Mesenchymal stem cell (in vitro differentiated cells and primary cell): ENCODE measurements around the gene CLEC3B.

ENCODE experiments used
- DNase-seq: peaks from one replicate; pipeline ENCODE4 v3.0.0-alpha.2; 2013
- H2AFZ ChIP-seq: one replicate; pipeline ENCODE4 v1.6.1; 2013; ENCODE audit warnings: low read depth, mild to moderate bottlenecking, control low read depth, inconsistent platforms, low read length, moderate library complexity
- H2AK5ac ChIP-seq: 2 replicates; pipeline ENCODE4 v1.6.1; 2013; ENCODE audit warnings: low read length, moderate library complexity, mild to moderate bottlenecking, inconsistent platforms; ENCODE audit not compliant: severe bottlenecking
- H2BK120ac ChIP-seq: one replicate; pipeline ENCODE4 v1.6.1; 2013; ENCODE audit warnings: low read depth, mild to moderate bottlenecking, inconsistent platforms, low read length, moderate library complexity
- H2BK12ac ChIP-seq, 2 experiments: one replicate each; pipeline ENCODE4 v1.6.1; 2013; ENCODE audit warnings: inconsistent platforms in 2 of 2, low read length in 2 of 2, mild to moderate bottlenecking in 2 of 2, moderate library complexity in 2 of 2, control low read depth in 1 of 2
- H2BK15ac ChIP-seq: one replicate; pipeline ENCODE4 v1.6.1; 2013; ENCODE audit warnings: mild to moderate bottlenecking, low read depth, inconsistent platforms; ENCODE audit not compliant: poor library complexity, severe bottlenecking
- H2BK5ac ChIP-seq: 2 replicates; pipeline ENCODE4 v1.6.1; 2013; ENCODE audit warnings: low read depth, mild to moderate bottlenecking, low read length, control low read depth, inconsistent platforms; ENCODE audit not compliant: poor library complexity, severe bottlenecking
- H3K14ac ChIP-seq, 2 experiments: one replicate each; pipeline ENCODE4 v1.6.1; 2013; ENCODE audit warnings: inconsistent platforms in 2 of 2, low read length in 2 of 2, control low read depth in 1 of 2, mild to moderate bottlenecking in 1 of 2, moderate library complexity in 1 of 2
- H3K18ac ChIP-seq, 2 experiments: one replicate each; pipeline ENCODE4 v1.6.1; 2013; ENCODE audit warnings: inconsistent platforms in 2 of 2, low read length in 2 of 2, control low read depth in 1 of 2, low read depth in 1 of 2, mild to moderate bottlenecking in 1 of 2
- H3K23ac ChIP-seq, 2 experiments: one replicate each; pipeline ENCODE4 v1.6.1; 2013; ENCODE audit warnings: inconsistent platforms in 2 of 2, low read length in 2 of 2, mild to moderate bottlenecking in 2 of 2, moderate library complexity in 2 of 2, control low read depth in 1 of 2
- H3K27ac ChIP-seq: 2 replicates; pipeline ENCODE4 v1.5.1; 2013; ENCODE audit warnings: mild to moderate bottlenecking, moderate library complexity, low read length, control low read depth, inconsistent platforms; ENCODE audit not compliant: poor library complexity, severe bottlenecking
- H3K27me3 ChIP-seq, 2 experiments: 2 replicates each; pipeline versions ENCODE4 v1.6.1 to v1.7.0; 2013; ENCODE audit warnings: low read length in 2 of 2, mild to moderate bottlenecking in 2 of 2, moderate library complexity in 2 of 2, control low read depth in 1 of 2, inconsistent platforms in 1 of 2; ENCODE audit not compliant: control insufficient read depth in 1 of 2, insufficient read depth in 1 of 2
- H3K36me3 ChIP-seq, 2 experiments: 2 replicates each; pipeline versions ENCODE4 v1.6.1 to v1.7.0; 2013; ENCODE audit warnings: low read length in 2 of 2, control low read depth in 1 of 2, inconsistent platforms in 1 of 2, low read depth in 1 of 2, mild to moderate bottlenecking in 1 of 2; ENCODE audit not compliant: insufficient read depth in 2 of 2, control insufficient read depth in 1 of 2
- H3K4ac ChIP-seq, 2 experiments: one replicate each; pipeline ENCODE4 v1.6.1; 2013; ENCODE audit warnings: inconsistent platforms in 2 of 2, low read length in 2 of 2, mild to moderate bottlenecking in 2 of 2, moderate library complexity in 2 of 2, control low read depth in 1 of 2, low read depth in 1 of 2
- H3K4me1 ChIP-seq: 2 replicates; pipeline ENCODE4 v1.6.1; 2013; ENCODE audit warnings: low read depth, low read length, control low read depth; ENCODE audit not compliant: control insufficient read depth, insufficient read depth
- H3K4me2 ChIP-seq: 2 replicates; pipeline ENCODE4 v1.6.1; 2013; ENCODE audit warnings: low read length, mild to moderate bottlenecking, inconsistent platforms; ENCODE audit not compliant: poor library complexity, severe bottlenecking
- H3K4me3 ChIP-seq, 2 experiments: 2 replicates each; pipeline versions ENCODE4 v1.5.1 to v1.7.0; 2013; ENCODE audit warnings: low read length in 2 of 2, mild to moderate bottlenecking in 2 of 2, control low read depth in 1 of 2, low read depth in 1 of 2; ENCODE audit not compliant: insufficient read depth in 1 of 2
- H3K79me1 ChIP-seq: replicated peaks from 2 replicates; pipeline ENCODE4 v1.6.1; 2013; ENCODE audit warnings: mild to moderate bottlenecking, control low read depth, low read length, inconsistent platforms; ENCODE audit not compliant: poor library complexity, severe bottlenecking
- H3K9ac ChIP-seq: 2 replicates; pipeline ENCODE4 v1.7.0; 2013; ENCODE audit warnings: mild to moderate bottlenecking, low read length, moderate library complexity
- H3K9me3 ChIP-seq: 2 replicates; pipeline ENCODE4 v1.7.0; 2013; ENCODE audit warnings: mild to moderate bottlenecking, low read length; ENCODE audit not compliant: control insufficient read depth
- H4K8ac ChIP-seq: one replicate; pipeline ENCODE4 v1.6.1; 2013; ENCODE audit warnings: inconsistent platforms, mild to moderate bottlenecking, low read length, moderate library complexity
- H4K91ac ChIP-seq: one replicate; pipeline ENCODE4 v1.6.1; 2013; ENCODE audit warnings: mild to moderate bottlenecking, low read length, inconsistent platforms
- WGBS: methylation state at CpG from one replicate; pipeline ENCODE4 v1.1.7; 2013; ENCODE audit warnings: mixed read lengths; 5-methylcytosine and 5-hydroxymethylcytosine counted together

The CLEC3B gene

GRCh38 chr3:44988073-44988472 is 38.0 kb upstream of the CLEC3B start:
- no peak overlapping the region for H3K4me3 ChIP-seq
- H2BK5ac ChIP-seq, result no peak overlapping the region
- no peaks in the 10 kb centered on the region for H3K9me3 ChIP-seq
- no peak overlapping the region for H3K4me2 ChIP-seq
- no peak overlapping the region for H2BK120ac ChIP-seq
- 90% methylated on average over 2 of the region's 2 CpGs for WGBS
- no peak for DNase-seq
- H3K18ac ChIP-seq, result no peak overlapping the region
- no peaks in the 10 kb centered on the region for H3K27me3 ChIP-seq
- H2BK12ac ChIP-seq, result no peak overlapping the region
- no peak overlapping the region for H3K14ac ChIP-seq
- H4K91ac ChIP-seq, result no peak overlapping the region
- H2AK5ac ChIP-seq, result no peak overlapping the region
- peaks cover 45% of the 10 kb centered on the region for H3K79me1 ChIP-seq
- peaks cover 18 to 33% of the 10 kb centered on the region in 2 experiments for H3K36me3 ChIP-seq
- H2AFZ ChIP-seq, result no peak overlapping the region
- H3K23ac ChIP-seq, result no peak overlapping the region
- H3K4ac ChIP-seq, result no peak overlapping the region
- no peak overlapping the region for H2BK15ac ChIP-seq
- H3K4me1 ChIP-seq, result peaks cover 3% of the 10 kb centered on the region
- H3K9ac ChIP-seq, result no peak overlapping the region
- no peak overlapping the region for H3K27ac ChIP-seq
- no peak overlapping the region for H4K8ac ChIP-seq

- Histone ChIP-seq H3K4ac (no peak overlapping the region), H3K23ac (no peak overlapping the region), H3K79me1 (peaks cover 39% of the 10 kb centered on the region), H2AK5ac (no peak overlapping the region), H3K27me3 (no peaks in the 10 kb centered on the region), H2AFZ (no peak overlapping the region), H2BK5ac (no peak overlapping the region), H3K14ac (no peak overlapping the region), H3K4me2 (no peak overlapping the region), H3K9me3 (no peaks in the 10 kb centered on the region), H3K27ac (no peak overlapping the region), H3K4me3 (no peak overlapping the region), H2BK120ac (no peak overlapping the region), H4K8ac (no peak overlapping the region), H3K4me1 (peaks cover 7% of the 10 kb centered on the region), H2BK15ac (no peak overlapping the region), H4K91ac (no peak overlapping the region), H3K9ac (no peak overlapping the region), H2BK12ac (no peak overlapping the region), H3K18ac (no peak overlapping the region), H3K36me3 (peaks cover 18 to 36% of the 10 kb centered on the region in 2 experiments)
- DNase-seq, result no peak
- WGBS, result 91% methylated on average over 8 of the region's 8 CpGs
These were observed 37.0 kb upstream of the CLEC3B start for GRCh38 chr3:44989141-44989540.

- H3K14ac ChIP-seq, result no peak overlapping the region
- no peak overlapping the region for H2BK15ac ChIP-seq
- no peak overlapping the region for H3K18ac ChIP-seq
- no peak overlapping the region for H3K23ac ChIP-seq
- no peak overlapping the region for H4K8ac ChIP-seq
- peaks cover 7% of the 10 kb centered on the region for H3K4me1 ChIP-seq
- peaks cover 37% of the 10 kb centered on the region for H3K79me1 ChIP-seq
- 100% methylated on average over 1 of the region's 1 CpG for WGBS
- H2BK12ac ChIP-seq, result no peak overlapping the region
- no peak overlapping the region for H2BK120ac ChIP-seq
- no peak overlapping the region for H3K4ac ChIP-seq
- no peak overlapping the region for H3K27ac ChIP-seq
- no peaks in the 10 kb centered on the region for H3K27me3 ChIP-seq
- H2AFZ ChIP-seq, result no peak overlapping the region
- no peak overlapping the region for H3K4me2 ChIP-seq
- H3K4me3 ChIP-seq, result no peak overlapping the region
- H2AK5ac ChIP-seq, result no peak overlapping the region
- DNase-seq, result no peak
- H3K36me3 ChIP-seq, result peaks cover 18 to 36% of the 10 kb centered on the region in 2 experiments
- H3K9me3 ChIP-seq, result no peaks in the 10 kb centered on the region
- no peak overlapping the region for H2BK5ac ChIP-seq
- no peak overlapping the region for H4K91ac ChIP-seq
- peak overlapping the region; percentile 27 for H3K9ac ChIP-seq
These were observed 36.3 kb upstream of the CLEC3B start for GRCh38 chr3:44989636-44990373.

- no peak overlapping the region for H3K23ac ChIP-seq
- no peaks in the 10 kb centered on the region for H3K27me3 ChIP-seq
- H3K27ac ChIP-seq, result no peak overlapping the region
- H3K14ac ChIP-seq, result no peak overlapping the region
- H2BK15ac ChIP-seq, result no peak overlapping the region
- no peak overlapping the region for H2BK12ac ChIP-seq
- H3K79me1 ChIP-seq, result peaks cover 35% of the 10 kb centered on the region
- no peak overlapping the region for H3K4me3 ChIP-seq
- H3K4ac ChIP-seq, result no peak overlapping the region
- no peak overlapping the region for H3K18ac ChIP-seq
- WGBS, result 100% methylated on average over 1 of the region's 1 CpG
- H3K4me1 ChIP-seq, result peaks cover 14% of the 10 kb centered on the region
- no peak overlapping the region for H2BK120ac ChIP-seq
- no peak overlapping the region for H3K4me2 ChIP-seq
- no peak for DNase-seq
- H3K9me3 ChIP-seq, result no peaks in the 10 kb centered on the region
- H2BK5ac ChIP-seq, result no peak overlapping the region
- no peak overlapping the region for H3K9ac ChIP-seq
- H2AK5ac ChIP-seq, result no peak overlapping the region
- H4K8ac ChIP-seq, result no peak overlapping the region
- no peak overlapping the region for H4K91ac ChIP-seq
- no peak overlapping the region for H2AFZ ChIP-seq
- H3K36me3 ChIP-seq, result peaks cover 13 to 36% of the 10 kb centered on the region in 2 experiments
These were observed 34.8 kb upstream of the CLEC3B start for GRCh38 chr3:44991326-44991725.
